Measurements from ENCODE around the gene DLGAP3.
A peak's percentile ranks its signal among the peaks of the same experiment; 100 is the strongest.
"Not testable (repeated sequence)": the region's sequence is repeated elsewhere in the genome, so short reads cannot be mapped to it uniquely, and the experiment has no call there.

Gene DLGAP3

DNA sequence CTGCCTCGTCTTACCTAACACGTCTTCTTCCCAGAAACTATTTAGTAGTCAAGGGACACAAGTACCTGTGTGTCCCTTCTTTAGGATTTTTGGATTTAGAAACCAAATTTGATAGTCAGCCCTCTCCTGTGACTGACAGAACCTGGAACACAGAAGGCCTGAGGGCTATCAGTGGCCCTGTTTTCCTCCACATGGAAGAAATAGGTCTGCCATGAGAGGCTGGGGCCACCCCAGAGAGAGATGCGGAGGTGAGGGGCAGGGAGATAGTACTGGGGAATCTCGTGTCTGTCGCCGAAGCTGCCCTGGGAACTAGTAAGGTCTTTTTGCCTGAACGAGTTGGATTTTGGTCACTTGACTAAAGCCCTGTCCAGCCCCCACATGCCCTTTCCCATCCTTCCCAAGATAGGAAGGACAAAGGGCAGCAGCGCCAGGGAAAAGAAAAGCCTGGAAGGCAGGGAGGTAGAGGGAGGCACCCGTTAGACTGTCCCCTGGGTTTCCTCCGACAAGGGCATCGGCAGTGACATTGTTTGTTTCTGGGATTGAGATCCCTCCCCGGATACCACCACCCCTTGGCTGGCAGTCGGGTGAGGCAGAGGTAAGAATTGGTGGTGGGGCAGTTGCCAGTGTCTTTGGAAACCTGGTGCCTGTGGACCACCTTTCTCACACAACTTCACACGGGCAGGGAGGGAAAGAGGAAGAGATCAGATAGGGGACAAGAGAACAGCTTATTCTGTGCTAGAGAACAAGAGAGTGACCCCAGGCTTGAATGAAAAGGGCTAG lies 89.7 kb downstream of the DLGAP3 start:
- DNase-seq (ENCODE audit: low read depth, low spot score), result no peak

DNA sequence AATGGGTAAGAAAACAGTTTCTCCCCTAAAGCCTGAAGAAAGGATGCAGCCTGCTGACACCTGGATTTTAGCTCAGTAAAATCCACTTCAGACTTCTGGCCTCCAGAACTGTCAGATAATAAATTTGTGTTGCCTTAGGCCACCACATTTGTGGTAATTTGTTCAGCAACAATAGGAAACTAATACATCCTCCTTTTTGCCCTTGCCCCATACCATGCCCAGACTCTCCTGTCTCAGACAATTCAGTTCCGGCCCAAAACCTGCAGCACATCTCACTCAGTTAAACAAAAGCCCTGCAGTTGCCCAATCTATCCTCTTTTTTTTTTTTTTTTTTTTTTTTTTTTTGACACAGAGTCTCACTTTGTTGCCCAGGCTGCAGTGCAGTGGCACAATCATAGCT lies 95.7 kb downstream of the DLGAP3 start:
- DNase-seq (ENCODE audit: low read depth, low spot score), result no peak

DNA sequence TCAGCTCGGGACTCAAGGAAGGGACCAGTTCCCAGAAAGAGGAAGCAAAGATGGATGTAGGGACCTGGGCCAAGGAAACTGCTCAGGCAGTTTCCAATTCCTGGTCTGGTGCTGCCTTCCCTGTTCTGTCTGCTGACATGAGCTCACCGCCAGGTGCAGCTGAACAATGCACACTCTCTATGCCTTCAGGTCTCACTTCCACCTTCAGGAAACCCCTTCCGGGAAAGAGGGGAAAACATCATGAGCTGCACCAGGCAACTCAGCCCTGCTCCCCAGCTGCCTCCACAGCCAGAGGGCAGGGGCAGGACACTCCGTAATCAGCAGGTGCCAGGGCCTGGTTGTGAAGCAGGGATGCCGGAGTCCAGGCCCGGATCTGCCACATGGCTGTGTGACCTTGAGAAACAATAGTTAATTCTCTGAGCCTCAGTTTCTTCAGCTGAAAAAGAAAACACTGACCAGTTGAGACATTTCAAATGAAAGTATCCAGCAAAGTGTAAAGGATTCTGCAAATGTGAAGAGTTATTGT lies 97.7 kb downstream of the DLGAP3 start:
- DNase-seq (ENCODE audit: low read depth, low spot score), result no peak

DNA sequence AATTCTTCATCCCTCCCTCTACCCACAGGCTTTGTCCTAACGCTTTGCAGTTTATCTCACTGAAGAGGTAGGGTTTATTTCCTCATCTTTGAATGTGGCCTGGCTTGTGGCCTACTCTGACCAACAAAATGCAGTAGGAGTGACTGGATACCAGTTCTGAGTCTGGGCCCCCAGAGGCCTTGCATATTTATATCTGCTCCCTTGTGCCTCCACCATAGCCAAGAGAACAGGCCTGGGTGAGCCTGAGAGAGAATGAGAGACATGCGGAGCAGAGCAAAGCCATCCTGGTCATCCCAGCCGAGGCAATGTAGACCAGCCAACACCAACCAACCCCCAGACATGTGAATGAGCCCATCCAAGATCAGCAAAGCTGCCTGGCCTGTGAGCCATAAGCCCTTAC lies 100.2 kb downstream of the DLGAP3 start:
- no peak for DNase-seq (ENCODE audit: low read depth, low spot score)

DNA sequence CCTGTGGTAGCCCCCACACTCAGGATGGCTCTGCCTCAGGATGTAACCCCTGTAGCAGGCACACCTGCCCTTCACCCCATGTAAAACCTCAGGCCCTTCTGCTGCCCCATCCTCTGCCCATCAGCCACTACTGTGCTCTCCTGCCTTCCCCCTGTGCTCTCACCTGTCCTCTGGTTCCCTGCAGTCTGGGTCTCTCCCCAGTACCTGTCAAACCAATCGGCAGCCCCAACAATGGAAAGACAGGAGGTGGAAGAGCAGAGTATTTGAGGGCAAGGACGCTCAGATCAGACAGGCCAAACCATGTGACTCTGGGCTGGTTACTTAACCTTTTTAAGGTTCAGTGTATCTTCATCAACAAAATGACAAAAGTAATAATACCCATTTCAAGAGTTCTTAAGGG lies 100.8 kb downstream of the DLGAP3 start:
- DNase-seq (ENCODE audit: low read depth, low spot score), result no peak

DNA sequence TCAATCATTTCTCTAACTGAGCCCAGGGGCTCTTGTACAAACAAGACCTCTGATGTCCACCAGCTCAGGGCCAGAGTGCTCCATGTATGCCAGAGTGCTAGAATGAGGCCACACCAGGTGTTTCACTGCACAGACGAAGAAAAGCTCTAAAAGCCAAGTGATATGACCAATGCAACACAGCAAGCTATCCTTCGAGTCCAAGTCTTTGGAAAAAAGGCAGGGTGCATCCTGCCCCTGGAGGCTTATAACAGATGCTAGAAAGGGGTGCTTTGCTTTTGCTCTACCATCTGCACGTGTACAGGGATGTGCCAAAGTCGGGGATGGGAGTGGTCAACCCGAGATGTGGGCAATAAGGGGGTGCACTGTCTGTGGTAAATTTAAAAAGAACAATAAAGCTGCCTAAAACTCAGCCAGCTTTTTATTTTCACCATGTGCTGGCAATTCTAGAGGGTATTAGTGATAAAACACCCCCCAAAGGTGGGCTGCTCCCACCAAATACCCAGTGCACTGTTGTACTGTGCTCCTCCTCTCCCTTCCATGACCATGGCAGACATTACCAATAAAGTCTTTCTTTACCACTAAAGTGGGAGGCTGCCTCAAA lies 102.0 kb downstream of the DLGAP3 start:
- no peak for DNase-seq (ENCODE audit: low read depth, low spot score)

DNA sequence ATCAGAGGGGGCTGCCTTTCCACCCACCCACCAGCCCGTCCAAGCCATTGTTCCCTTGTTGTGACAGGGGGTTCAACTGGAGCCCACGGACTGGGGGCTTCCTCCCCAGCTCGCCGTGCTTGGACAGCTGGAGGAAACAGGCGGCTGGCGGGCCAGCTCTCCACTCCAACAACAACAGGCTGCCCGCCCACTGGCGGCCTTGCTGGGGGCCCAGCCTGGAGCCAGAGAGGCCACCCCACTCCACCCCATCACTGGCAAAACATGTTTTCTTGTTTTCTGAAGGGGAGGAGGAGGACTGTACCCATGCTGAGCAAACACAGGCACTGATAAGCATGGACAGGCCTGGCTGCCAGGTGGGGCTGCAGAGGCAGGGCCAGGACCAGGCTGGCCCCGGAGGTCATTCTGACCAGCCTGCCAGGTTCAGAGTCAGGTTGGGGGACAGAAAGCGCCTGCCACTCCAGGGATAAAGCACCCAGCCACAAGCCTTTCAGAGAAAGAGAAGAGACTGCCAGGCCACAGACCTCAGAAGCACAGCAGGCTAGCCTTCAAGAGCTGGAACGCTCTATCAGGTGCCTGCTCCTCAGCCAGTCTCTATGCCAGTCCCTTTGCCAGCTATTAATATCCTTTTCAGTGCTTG lies 103.9 kb downstream of the DLGAP3 start:
- peak; percentile 68 for DNase-seq (ENCODE audit: low read depth, low spot score)

DNA sequence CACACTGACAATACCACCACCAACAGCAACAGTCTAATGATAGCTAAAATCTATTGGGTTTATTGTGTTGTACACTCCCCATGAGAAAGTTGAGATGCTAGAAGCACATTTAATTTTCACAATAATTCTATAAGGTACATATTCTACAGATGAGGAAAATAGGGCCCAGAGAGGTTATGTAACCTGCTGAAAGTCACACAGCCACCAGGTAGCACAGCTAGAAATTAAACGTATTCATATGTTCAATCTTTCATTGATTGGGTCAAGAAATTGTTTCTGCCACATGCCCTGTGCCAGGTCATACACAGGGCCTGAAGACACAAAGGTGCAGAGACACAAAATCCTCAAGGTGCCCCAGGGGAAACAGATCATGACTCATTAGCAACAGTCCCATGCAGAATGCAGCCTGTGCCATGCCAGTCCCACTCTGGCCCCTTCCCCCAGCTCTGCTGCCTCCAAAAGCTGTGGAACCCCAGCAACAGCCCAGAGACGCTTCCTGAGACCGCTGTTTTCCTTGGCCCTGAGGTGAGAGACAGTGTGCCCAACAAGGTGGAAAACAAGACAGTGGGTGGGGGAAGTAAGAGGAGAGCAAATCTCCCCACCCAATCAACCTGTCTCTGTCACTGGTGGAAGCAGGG lies 104.5 kb downstream of the DLGAP3 start:
- DNase-seq (ENCODE audit: low read depth, low spot score), result no peak

DNA sequence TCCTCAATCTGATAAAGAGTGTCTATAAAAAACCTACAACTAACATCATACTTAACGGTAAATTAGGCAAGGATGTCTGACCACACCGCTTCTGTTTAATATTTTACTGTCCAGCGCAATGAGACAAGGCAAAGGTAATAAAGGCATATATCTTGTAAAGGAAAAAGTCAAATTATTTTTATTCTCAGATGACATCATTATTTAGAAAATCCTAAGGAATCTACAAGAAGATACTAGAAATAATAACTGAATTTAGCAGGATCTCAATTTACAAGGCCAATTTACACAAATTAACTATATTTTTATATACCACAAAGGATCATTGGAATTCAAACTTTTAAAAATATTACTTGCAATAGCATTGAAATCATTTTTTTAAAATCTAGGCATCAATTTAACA lies 107.2 kb downstream of the DLGAP3 start:
- DNase-seq (ENCODE audit: low read depth, low spot score), result no peak

DNA sequence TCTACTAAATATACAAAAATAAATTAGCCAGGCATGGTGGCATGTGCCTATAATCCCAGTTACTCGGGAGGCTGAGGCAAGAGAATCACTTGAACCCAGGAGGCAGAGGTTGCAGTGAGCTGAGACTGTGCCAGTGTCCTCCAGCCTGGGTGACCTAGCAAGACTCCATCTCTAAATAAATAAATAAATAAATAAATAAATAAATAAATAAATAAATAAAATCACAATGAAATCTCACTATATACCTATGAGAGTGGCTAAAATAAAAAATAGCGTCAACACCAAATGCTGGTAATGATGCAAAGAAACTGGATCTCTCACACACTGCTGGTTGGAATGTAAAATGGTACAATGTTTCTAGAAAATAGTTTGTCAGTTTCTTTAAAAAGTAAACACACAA lies 110.6 kb downstream of the DLGAP3 start:
- DNase-seq (ENCODE audit: low read depth, low spot score), result not testable (repeated sequence)

DNA sequence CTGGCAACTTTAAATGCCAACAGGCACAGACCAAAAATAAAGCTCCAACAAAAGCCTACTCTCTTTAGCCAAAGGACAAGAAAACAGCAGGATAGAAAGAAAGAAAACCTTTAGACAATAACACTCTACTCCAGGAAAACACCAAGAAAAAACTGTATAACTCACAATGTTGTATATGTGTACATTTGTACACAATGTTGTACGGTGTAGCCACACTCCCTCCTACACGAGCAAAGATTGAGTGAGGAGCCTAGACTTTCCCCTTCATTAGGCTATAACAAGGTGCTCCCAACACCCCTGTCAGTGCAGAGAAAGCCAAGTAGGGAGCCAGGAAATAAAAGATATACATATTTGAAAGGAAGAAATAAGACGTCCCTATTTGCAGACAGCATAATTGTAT lies 112.7 kb downstream of the DLGAP3 start:
- no peak for DNase-seq (ENCODE audit: low read depth, low spot score)

DNA sequence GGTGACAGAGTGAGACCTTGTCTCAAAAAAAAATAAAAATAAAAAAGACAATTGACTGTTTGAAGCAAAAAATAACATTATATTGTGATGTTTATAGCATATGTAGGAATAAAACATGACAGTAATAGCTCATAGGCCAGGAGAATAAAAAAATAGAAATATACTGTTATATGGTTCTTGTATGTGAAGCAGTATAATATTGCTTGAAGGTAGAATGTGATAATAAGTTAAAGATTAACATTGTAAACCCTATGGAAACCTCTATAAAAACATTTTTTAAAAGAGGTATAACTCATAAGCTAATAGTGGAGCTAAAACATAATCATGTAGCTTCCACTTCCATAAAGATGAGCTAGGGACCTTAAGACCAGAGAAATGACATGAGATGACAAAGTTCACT lies 113.1 kb downstream of the DLGAP3 start:
- no peak for DNase-seq (ENCODE audit: low read depth, low spot score)
